ENCODE measurements around the gene FXYD5. TPM values are rescaled to one million over a fixed set of nuclear protein-coding genes. Genes with fewer than 3 reads are reported as not detected.

FXYD5 gene
- total and polyA plus RNA-seq, 2 donors (not counting 1 experiment from before 2014, with no cell fraction given), result 19.8 to 100 TPM

GRCh38 chr19:35205733-35206323 lies 51.3 kb downstream of the FXYD5 start:
- no peaks in the 10 kb centered on the region for H3K9me3 ChIP-seq (ENCODE audit: control insufficient read depth, insufficient read depth, low read depth, low read length)

GRCh38 chr19:35206379-35206778 lies 51.8 kb downstream of the FXYD5 start:
- no peaks in the 10 kb centered on the region for H3K27me3 ChIP-seq (ENCODE audit: control insufficient read depth, insufficient read depth, low read length)
- no peaks in the 10 kb centered on the region for H3K79me2 ChIP-seq (ENCODE audit: control insufficient read depth, insufficient read depth, low read length)
- no peaks in the 10 kb centered on the region for H4K20me1 ChIP-seq (ENCODE audit: control insufficient read depth, extremely low read depth, insufficient read depth, low read length)
- no peak overlapping the region for H3K9ac ChIP-seq (ENCODE audit: insufficient read depth, low read length)
- no peak overlapping the region for H3K4me3 ChIP-seq (replicated peaks in 1 of 4; ENCODE audit: control extremely low read depth in 1 of 4, insufficient read depth in 1 of 4, low read depth in 3 of 4, low read length in 4 of 4)
- H3K4me1 ChIP-seq (ENCODE audit: control insufficient read depth, extremely low read depth, insufficient read depth, low read length), result no peaks in the 10 kb centered on the region
- no peaks in the 10 kb centered on the region for H3K36me3 ChIP-seq (ENCODE audit: control insufficient read depth, insufficient read depth, low read length)
- H3K27ac ChIP-seq (ENCODE audit: insufficient read depth, low read length), result no peak overlapping the region
- TF ChIP-seq CTCF (conservative IDR thresholded peaks at IDR 0.05 in 1 of 2, IDR thresholded peaks at IDR 0.05 in 1 of 2; ENCODE audit: low read depth in 1 of 2, low read length in 2 of 2), result no peak
- no peak for TF ChIP-seq EZH2 (IDR thresholded peaks at IDR 0.05; ENCODE audit: low read length, missing control alignments)
- H3K9me3 ChIP-seq (ENCODE audit: control insufficient read depth, insufficient read depth, low read depth, low read length), result no peaks in the 10 kb centered on the region
- no peak overlapping the region for H3K4me2 ChIP-seq (ENCODE audit: extremely low read depth, insufficient read depth, low read length)
- no peak for DNase-seq (ENCODE audit: low read depth in 2 of 2)
- H2AFZ ChIP-seq (ENCODE audit: low read length), result no peak overlapping the region

More at GRCh38 chr19:35205733-35206323, 51.3 kb downstream of the FXYD5 start:
- Histone ChIP-seq H3K79me2 (ENCODE audit: control insufficient read depth, insufficient read depth, low read length) (no peaks in the 10 kb centered on the region), H3K4me3 (replicated peaks in 1 of 4; ENCODE audit: control extremely low read depth in 1 of 4, insufficient read depth in 1 of 4, low read depth in 3 of 4, low read length in 4 of 4) (no peak overlapping the region), H3K36me3 (ENCODE audit: control insufficient read depth, insufficient read depth, low read length) (no peaks in the 10 kb centered on the region), H3K27me3 (ENCODE audit: control insufficient read depth, insufficient read depth, low read length) (no peaks in the 10 kb centered on the region), H3K9ac (ENCODE audit: insufficient read depth, low read length) (no peak overlapping the region), H3K4me2 (ENCODE audit: extremely low read depth, insufficient read depth, low read length) (no peak overlapping the region), H2AFZ (ENCODE audit: low read length) (no peak overlapping the region), H3K4me1 (ENCODE audit: control insufficient read depth, extremely low read depth, insufficient read depth, low read length) (no peaks in the 10 kb centered on the region), H3K27ac (ENCODE audit: insufficient read depth, low read length) (no peak overlapping the region), H4K20me1 (ENCODE audit: control insufficient read depth, extremely low read depth, insufficient read depth, low read length) (no peaks in the 10 kb centered on the region)
- DNase-seq (ENCODE audit: low read depth in 2 of 2), result no peak
- TF ChIP-seq CTCF (conservative IDR thresholded peaks at IDR 0.05 in 1 of 2, IDR thresholded peaks at IDR 0.05 in 1 of 2; ENCODE audit: low read depth in 1 of 2, low read length in 2 of 2) (no peak), EZH2 (IDR thresholded peaks at IDR 0.05; ENCODE audit: low read length, missing control alignments) (no peak)

GRCh38 chr19:35206855-35207254 lies 52.3 kb downstream of the FXYD5 start:
- Histone ChIP-seq H3K4me1 (ENCODE audit: control insufficient read depth, extremely low read depth, insufficient read depth, low read length) (no peaks in the 10 kb centered on the region), H3K27me3 (ENCODE audit: control insufficient read depth, insufficient read depth, low read length) (no peaks in the 10 kb centered on the region), H3K79me2 (ENCODE audit: control insufficient read depth, insufficient read depth, low read length) (no peaks in the 10 kb centered on the region), H3K4me2 (ENCODE audit: extremely low read depth, insufficient read depth, low read length) (no peak overlapping the region), H3K27ac (ENCODE audit: insufficient read depth, low read length) (no peak overlapping the region), H3K9ac (ENCODE audit: insufficient read depth, low read length) (no peak overlapping the region), H3K4me3 (replicated peaks in 1 of 4; ENCODE audit: control extremely low read depth in 1 of 4, insufficient read depth in 1 of 4, low read depth in 3 of 4, low read length in 4 of 4) (no peak overlapping the region), H3K36me3 (ENCODE audit: control insufficient read depth, insufficient read depth, low read length) (no peaks in the 10 kb centered on the region), H3K9me3 (ENCODE audit: control insufficient read depth, insufficient read depth, low read depth, low read length) (no peaks in the 10 kb centered on the region), H4K20me1 (ENCODE audit: control insufficient read depth, extremely low read depth, insufficient read depth, low read length) (no peaks in the 10 kb centered on the region), H2AFZ (ENCODE audit: low read length) (no peak overlapping the region)
- DNase-seq (ENCODE audit: low read depth in 2 of 2), result no peak
- TF ChIP-seq EZH2 (IDR thresholded peaks at IDR 0.05; ENCODE audit: low read length, missing control alignments) (no peak), CTCF (conservative IDR thresholded peaks at IDR 0.05 in 1 of 2, IDR thresholded peaks at IDR 0.05 in 1 of 2; ENCODE audit: low read depth in 1 of 2, low read length in 2 of 2) (no peak)

All from fibroblast of lung (primary cell).